H1 (cell line): ENCODE results near the gene GPR83. TPM values are rescaled to one million over a fixed set of nuclear protein-coding genes. Genes with fewer than 3 reads are reported as not detected.

Source experiments
- CTCF ChIA-PET: fragments of 300-600 bp; sonication (Branson Sonifier 250); formaldehyde crosslinking; loops from one replicate; lab custom pipeline; 2021; ENCODE audit not compliant: partially characterized antibody; lab: Charles Lee
- POLR2A ChIA-PET: fragments of 300-600 bp; sonication (Branson Sonifier 250); formaldehyde crosslinking; loops from one replicate; lab custom pipeline; 2021; ENCODE audit warnings: inconsistent platforms; ENCODE audit not compliant: partially characterized antibody; lab: Charles Lee
- DNase-seq, 2 experiments: peaks; one replicate each; pipeline versions ENCODE4 v3.0.0 to v3.0.0-alpha.2; 2010 to 2022; ENCODE audit warnings: low spot score in 2 of 2, low read depth in 1 of 2, mixed read lengths in 1 of 2
- FAIRE-seq: peaks from 2 replicates; lab custom pipeline; 2011; peaks lifted over from hg19 to GRCh38; lab: Jason Lieb, UNC
- H2AFZ ChIP-seq: 2 replicates; pipeline ENCODE4 v1.8.1; 2012; ENCODE audit warnings: low read length, inconsistent platforms
- H2AK5ac ChIP-seq: 2 replicates; pipeline ENCODE4 v1.6.1; 2013; ENCODE audit warnings: low read depth, low read length
- H2BK120ac ChIP-seq: replicated peaks from 2 replicates; pipeline ENCODE3; 2013; ENCODE audit warnings: low read depth, low read length, inconsistent platforms
- H2BK12ac ChIP-seq: 2 replicates; pipeline ENCODE4 v1.6.1; 2013; ENCODE audit warnings: low read depth, low read length
- H2BK15ac ChIP-seq: 2 replicates; pipeline ENCODE4 v1.6.1; 2013; ENCODE audit warnings: low read length
- H2BK20ac ChIP-seq: 2 replicates; pipeline ENCODE4 v1.6.1; 2013; ENCODE audit warnings: low read length
- H2BK5ac ChIP-seq: 2 replicates; pipeline ENCODE4 v1.6.1; 2013; ENCODE audit warnings: low read depth, low read length
- H3K14ac ChIP-seq: 2 replicates; pipeline ENCODE4 v1.6.1; 2013; ENCODE audit warnings: inconsistent platforms; ENCODE audit not compliant: insufficient read length
- H3K18ac ChIP-seq: 2 replicates; pipeline ENCODE4 v1.6.1; 2013; ENCODE audit warnings: low read length; ENCODE audit errors: extremely low read depth
- H3K23ac ChIP-seq: 2 replicates; pipeline ENCODE4 v1.6.1; 2013; ENCODE audit warnings: inconsistent platforms; ENCODE audit not compliant: insufficient read length
- H3K23me2 ChIP-seq: 2 replicates; pipeline ENCODE4 v1.6.1; 2013; ENCODE audit warnings: low read depth, low read length
- H3K27ac ChIP-seq: 2 replicates; pipeline ENCODE4 v1.6.1; 2011; ENCODE audit warnings: low read depth, low read length, inconsistent platforms
- H3K27me3 ChIP-seq, 4 experiments: replicated peaks in 1 of 4; 1 replicate in 1 of 4; 2 replicates in 3 of 4; pipeline versions ENCODE4 v1.6.1 to v1.8.1; 2011 to 2013; ENCODE audit warnings: low read length in 3 of 4, mild to moderate bottlenecking in 3 of 4, inconsistent platforms in 2 of 4, mixed read lengths in 2 of 4, moderate library complexity in 1 of 4; ENCODE audit not compliant: control insufficient read depth in 3 of 4, insufficient read depth in 3 of 4; ENCODE audit errors: extremely low read depth in 1 of 4
- H3K36me3 ChIP-seq, 4 experiments: 2 replicates each; pipeline versions ENCODE4 v1.6.1 to v1.8.1; 2011 to 2013; ENCODE audit warnings: mild to moderate bottlenecking in 4 of 4, low read length in 3 of 4, moderate library complexity in 2 of 4, control low read depth in 1 of 4, inconsistent platforms in 1 of 4; ENCODE audit not compliant: insufficient read depth in 4 of 4, control insufficient read depth in 2 of 4
- H3K4ac ChIP-seq: replicated peaks from 2 replicates; pipeline ENCODE3; 2013; ENCODE audit warnings: low read length, low read depth, mixed read lengths, inconsistent platforms; ENCODE audit not compliant: insufficient read length
- H3K4me1 ChIP-seq, 4 experiments: replicated peaks in 1 of 4; 1 replicate in 1 of 4; 2 replicates in 3 of 4; pipeline versions ENCODE4 v1.6.1 to v1.8.1; 2011 to 2013; ENCODE audit warnings: low read length in 3 of 4, inconsistent platforms in 2 of 4, mixed read lengths in 1 of 4; ENCODE audit not compliant: insufficient read depth in 4 of 4, control insufficient read depth in 3 of 4
- H3K4me2 ChIP-seq, 2 experiments: 2 replicates each; pipeline versions ENCODE4 v1.6.1 to v1.8.1; 2011 to 2013; ENCODE audit warnings: low read depth in 2 of 2, low read length in 2 of 2, control low read depth in 1 of 2, inconsistent platforms in 1 of 2, mild to moderate bottlenecking in 1 of 2; ENCODE audit not compliant: insufficient read depth in 1 of 2
- H3K4me3 ChIP-seq, 4 experiments: fragments of 200-600, 300-600 bp in 1 of 4; sonication (generic), shearing (Covaris generic), sonication (Bioruptor Twin) in 1 of 4; 2 replicates each; pipeline versions ENCODE4 v1.5.1 to v1.8.1; 2011 to 2016; ENCODE audit warnings: low read length in 4 of 4, low read depth in 3 of 4, control low read depth in 2 of 4, inconsistent platforms in 2 of 4, mild to moderate bottlenecking in 2 of 4, mixed read lengths in 1 of 4, moderate library complexity in 1 of 4; ENCODE audit not compliant: insufficient read depth in 2 of 4; ENCODE audit errors: extremely low read depth in 1 of 4
- H3K56ac ChIP-seq: replicated peaks from 2 replicates; pipeline ENCODE3; 2013; ENCODE audit warnings: low read depth, mild to moderate bottlenecking, mixed read lengths, low read length, inconsistent platforms; ENCODE audit not compliant: insufficient read length
- H3K79me1 ChIP-seq: 2 replicates; pipeline ENCODE4 v1.6.1; 2013; ENCODE audit warnings: low read depth, low read length, control low read depth
- H3K79me2 ChIP-seq, 2 experiments: 2 replicates each; pipeline versions ENCODE4 v1.6.1 to v1.8.1; 2012 to 2013; ENCODE audit warnings: low read length in 2 of 2, mild to moderate bottlenecking in 2 of 2, inconsistent platforms in 1 of 2; ENCODE audit not compliant: insufficient read depth in 2 of 2, control insufficient read depth in 1 of 2
- H3K9ac ChIP-seq, 4 experiments: replicated peaks in 1 of 4; 1 replicate in 1 of 4; 2 replicates in 3 of 4; pipeline versions ENCODE4 v1.6.1 to v1.8.1; 2011 to 2013; ENCODE audit warnings: low read depth in 3 of 4, low read length in 3 of 4, control low read depth in 2 of 4, mild to moderate bottlenecking in 2 of 4, moderate library complexity in 2 of 4, inconsistent platforms in 1 of 4; ENCODE audit errors: extremely low read depth in 1 of 4
- H3K9me3 ChIP-seq, 2 experiments: 2 replicates each; pipeline versions ENCODE4 v1.6.1 to v1.8.1; 2012 to 2013; ENCODE audit warnings: mild to moderate bottlenecking in 2 of 2, moderate library complexity in 2 of 2, control low read depth in 1 of 2, inconsistent platforms in 1 of 2, low read depth in 1 of 2, low read length in 1 of 2, mixed read lengths in 1 of 2; ENCODE audit not compliant: insufficient read depth in 2 of 2
- H4K20me1 ChIP-seq, 2 experiments: replicated peaks in 1 of 2; 2 replicates each; pipeline versions ENCODE3 to v1.8.1; 2011 to 2013; ENCODE audit warnings: inconsistent platforms in 2 of 2, low read length in 2 of 2, mild to moderate bottlenecking in 1 of 2; ENCODE audit not compliant: insufficient read depth in 2 of 2, control insufficient read depth in 1 of 2
- H4K5ac ChIP-seq: 2 replicates; pipeline ENCODE4 v1.6.1; 2013; ENCODE audit warnings: low read length, low read depth, mixed read lengths, inconsistent platforms; ENCODE audit not compliant: insufficient read length
- H4K8ac ChIP-seq: 2 replicates; pipeline ENCODE4 v1.8.0; 2013; ENCODE audit warnings: mild to moderate bottlenecking, moderate library complexity, low read length, inconsistent platforms; ENCODE audit not compliant: insufficient read depth; ENCODE audit errors: extremely low read depth
- H4K91ac ChIP-seq: replicated peaks from 2 replicates; pipeline ENCODE3; 2013; ENCODE audit warnings: low read length, mixed read lengths, inconsistent platforms; ENCODE audit not compliant: insufficient read length
- RFX5 ChIP-seq: IDR thresholded peaks from 2 replicates; pipeline ENCODE4 v1.6.1; 2011; ENCODE audit warnings: low read depth, low read length, improper control_type of control experiment, borderline replicate concordance
- WGBS, 2 experiments: shearing (Covaris generic) in 1 of 2; methylation state at CpG; one replicate each; pipeline versions ENCODE4 v1.1.6 to v1.1.7; 2013 to 2015; ENCODE audit warnings: low lambda C conversion rate in 2 of 2, mixed read lengths in 2 of 2, inconsistent platforms in 1 of 2, low coverage in 1 of 2, missing lambda C conversion rate in 1 of 2; ENCODE audit not compliant: insufficient replicate concordance in 2 of 2, insufficient coverage in 1 of 2, insufficient read length in 1 of 2; ENCODE audit errors: extremely low coverage in 1 of 2, missing lambda C conversion rate in 1 of 2; 5-methylcytosine and 5-hydroxymethylcytosine counted together
- polyA plus RNA-seq, 7 experiments: library from polyadenylated mRNA; depleted of rRNA in 3 of 7; stranded (reverse) in 5 of 7; unstranded in 2 of 7; fragments of >200 nt in 5 of 7; fragments of 200-250 nt in 2 of 7; gene quantifications; 1 replicate in 5 of 7; 2 replicates in 1 of 7; 4 replicates in 1 of 7; pipeline versions ENCODE4 v1.2.1 to v1.2.3, GENCODE V29; 2011 to 2013; ENCODE audit warnings: missing spikeins in 2 of 7, mixed read lengths in 2 of 7
- total RNA-seq: library from RNA; stranded (reverse); fragmentation: NEBNext Ultra II Directional; extraction: Animal tissue kit (Norgen Biotek cat#: 25700); gene quantifications from 2 replicates; pipeline ENCODE4 v1.2.1, GENCODE V29; 2021

GPR83 gene
- total and polyA plus RNA-seq, 2 of the 8 experiments (the other 6 are each of a cell fraction or from before 2014, with no cell fraction given) = 0.30 to 1.5 TPM

GRCh38 chr11:94433049-94433448, 31.8 kb upstream of the GPR83 start:
- Histone ChIP-seq H4K8ac (no peak overlapping the region), H3K56ac (no peak overlapping the region), H3K4ac (no peak overlapping the region), H3K4me1 (peaks cover 0 to 11% (median 5%) of the 10 kb centered on the region in 4 experiments; a peak in 4 of 7 replicates), H2AFZ (no peak overlapping the region), H3K4me2 (peak overlapping the region; percentile 15 to 69; a peak in 3 of 4 replicates), H3K79me2 (no peaks in the 10 kb centered on the region), H3K36me3 (peaks cover 0 to 44% (median 7%) of the 10 kb centered on the region in 4 experiments; a peak in 5 of 8 replicates), H3K14ac (no peak overlapping the region), H3K9ac (no peak overlapping the region), H3K4me3 (no peak overlapping the region), H4K91ac (no peak overlapping the region), H3K23me2 (no peaks in the 10 kb centered on the region; the same call in 1 of the 2 replicates), H2BK20ac (no peak overlapping the region), H3K27ac (no peak overlapping the region), H2BK12ac (no peak overlapping the region), H4K5ac (no peak overlapping the region), H3K9me3 (peaks cover 0 to 2% of the 10 kb centered on the region in 2 experiments; a peak in 1 of 4 replicates), H2BK15ac (no peak overlapping the region), H3K79me1 (no peaks in the 10 kb centered on the region), H4K20me1 (no peaks in the 10 kb centered on the region), H2AK5ac (no peak overlapping the region), H2BK5ac (no peak overlapping the region), H3K18ac (no peak overlapping the region), H3K23ac (no peak overlapping the region), H3K27me3 (no peaks in the 10 kb centered on the region), H2BK120ac (no peak overlapping the region)
- no peak for TF ChIP-seq RFX5
- DNase-seq (no peak), FAIRE-seq (no peak)
- ChIA-PET CTCF (interaction anchor here (0.6 to 1.7 kb wide), 7 partner anchors 8 to 538 kb away, joined by 3 to 4 read pairs (median 3); no protein-coding TSS in a partner anchor), POLR2A (interaction anchor here (2.0 kb wide), 1 partner anchor 16 kb away, joined by 5 read pairs; no protein-coding TSS in a partner anchor)
- 61% methylated on average over 1 of the region's 1 CpG; no CpG with 5 or more reads in 1 of the 2 experiments for WGBS, 2 experiments
